NOMO-1 treated with DMSO at 0.1 percent for 48 hours (cell line): ENCODE measurements around the gene ZSCAN10.

ENCODE experiments used
- DNase-seq: peaks from one replicate; lab custom pipeline; 2025; ENCODE audit not compliant: unreplicated experiment; lab: John Stamatoyannopoulos, UW

ZSCAN10 gene

GRCh38 chr16:3134338-3135125, 35.4 kb upstream of the ZSCAN10 start, which contains the start of gene ZNF213:
Gene ZNF213, plus strand, starts transcription at chr16:3135029. Its CDS starts 2,252 bp downstream, at chr16:3137281.
- DNase-seq, result peak; percentile 99

- DNase-seq, result no peak
Measured at GRCh38 chr16:3133844-3134243, 34.8 kb upstream of the ZSCAN10 start.

GRCh38 chr16:3131755-3132377, 32.8 kb upstream of the ZSCAN10 start:
- no peak for DNase-seq

GRCh38 chr16:3129137-3130131, 30.3 kb upstream of the ZSCAN10 start:
- DNase-seq, result peak; percentile 93

GRCh38 chr16:3127745-3128144, 28.7 kb upstream of the ZSCAN10 start:
- DNase-seq, result no peak

- DNase-seq, result peak; percentile 98
Measured at GRCh38 chr16:3123986-3124886, 25.1 kb upstream of the ZSCAN10 start.

- DNase-seq, result no peak
Measured at GRCh38 chr16:3122926-3123570, 24.0 kb upstream of the ZSCAN10 start.

- no peak for DNase-seq
Measured at GRCh38 chr16:3121851-3122467, 22.9 kb upstream of the ZSCAN10 start.

GRCh38 chr16:3120435-3120834, 21.3 kb upstream of the ZSCAN10 start:
- DNase-seq, result no peak

GRCh38 chr16:3119701-3120408, 20.8 kb upstream of the ZSCAN10 start:
- DNase-seq, result no peak

- DNase-seq, result no peak
Measured at GRCh38 chr16:3119286-3119685, 20.2 kb upstream of the ZSCAN10 start.

- no peak for DNase-seq
Measured at GRCh38 chr16:3118846-3119245, 19.8 kb upstream of the ZSCAN10 start.

GRCh38 chr16:3118204-3118790, 19.2 kb upstream of the ZSCAN10 start:
- no peak for DNase-seq

GRCh38 chr16:3115561-3115960, 16.5 kb upstream of the ZSCAN10 start:
- no peak for DNase-seq

GRCh38 chr16:3115003-3115402, 15.9 kb upstream of the ZSCAN10 start:
- DNase-seq, result no peak

- DNase-seq, result no peak
Measured at GRCh38 chr16:3113765-3114479, 14.8 kb upstream of the ZSCAN10 start.

GRCh38 chr16:3112881-3113574, 13.9 kb upstream of the ZSCAN10 start:
- DNase-seq, result no peak
